ENCODE measurements around the gene IER3. TPM values are rescaled to one million over a fixed set of nuclear protein-coding genes. Genes with fewer than 3 reads are reported as not detected.
"Not testable (repeated sequence)": the region's sequence is repeated elsewhere in the genome, so short reads cannot be mapped to it uniquely, and the experiment has no call there.

The IER3 gene
- total RNA-seq, 1 donor from 2014 or later = 285 TPM

DNA sequence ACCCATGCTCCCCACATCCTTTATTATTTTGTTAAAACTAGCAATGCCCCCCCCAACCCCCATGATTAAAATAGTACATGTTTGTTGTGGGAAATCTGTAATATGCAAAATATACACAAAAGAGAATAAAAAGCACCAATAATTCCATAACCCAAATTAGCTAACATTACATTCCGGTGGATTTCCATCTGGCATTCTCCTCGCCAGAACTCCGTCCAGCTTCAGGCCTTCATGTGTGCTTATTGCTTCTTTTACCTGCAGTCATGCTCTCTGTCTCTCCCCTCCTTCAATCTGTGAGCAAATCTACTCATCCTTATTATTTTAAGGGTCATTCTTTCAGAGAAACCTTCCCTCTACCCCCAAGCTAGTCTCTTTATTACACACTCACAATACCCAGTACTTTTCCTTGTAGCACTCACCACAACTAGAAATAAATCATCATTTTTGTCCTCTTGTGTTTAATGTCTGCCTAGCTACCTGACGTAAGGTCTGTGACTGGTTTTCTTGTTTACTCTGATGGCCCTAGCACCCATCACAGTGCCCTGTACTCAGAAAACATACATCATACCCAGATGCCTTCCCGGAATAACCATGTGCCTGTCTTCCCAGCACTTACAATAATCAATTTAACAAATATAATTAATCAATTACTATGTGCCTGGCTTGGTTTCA is 25.6 kb upstream of the IER3 start:
- intact Hi-C loops (cut with DNase I) = no loop called here
- DNase-seq (ENCODE audit: low spot score) = no peak

DNA sequence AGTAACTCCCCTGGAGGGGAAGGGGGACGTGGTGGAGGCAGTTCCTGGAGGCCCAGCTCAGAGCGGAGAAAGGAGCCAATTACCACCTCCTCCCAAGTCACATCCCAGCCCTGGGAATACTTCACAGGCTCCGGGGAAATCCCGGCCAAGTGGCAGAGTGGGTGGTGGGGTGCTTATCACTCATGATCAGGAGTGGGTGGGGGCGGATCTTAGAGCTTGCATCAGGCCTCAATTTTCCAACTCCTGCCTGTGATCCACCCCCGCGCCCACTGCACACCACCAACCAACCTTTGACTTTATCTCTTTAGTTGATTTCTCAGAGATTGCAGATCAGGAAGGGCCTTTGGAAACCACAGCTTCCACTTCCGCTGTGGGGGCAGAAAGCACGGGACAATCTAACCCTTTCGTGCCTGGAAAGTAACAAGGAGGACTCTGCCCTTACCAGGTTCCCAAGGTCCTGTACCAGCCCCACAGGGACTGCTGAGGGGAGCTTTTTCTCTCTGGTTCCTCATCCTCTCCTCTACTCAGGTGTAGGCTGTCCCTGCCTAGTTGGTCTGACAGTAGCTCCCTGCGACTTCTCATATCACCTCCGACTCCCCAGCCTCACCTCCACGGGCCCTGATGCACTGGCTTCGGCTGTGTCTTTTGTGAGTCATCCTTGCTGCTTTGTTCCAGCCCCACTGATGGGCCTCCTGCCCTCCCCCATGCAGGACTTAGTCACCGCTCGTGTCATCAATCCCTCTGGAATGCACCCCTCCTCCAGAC is 24.9 kb upstream of the IER3 start:
- peak; percentile 87 for DNase-seq (ENCODE audit: low spot score)
- intact Hi-C loops (cut with DNase I) = no loop called here

DNA sequence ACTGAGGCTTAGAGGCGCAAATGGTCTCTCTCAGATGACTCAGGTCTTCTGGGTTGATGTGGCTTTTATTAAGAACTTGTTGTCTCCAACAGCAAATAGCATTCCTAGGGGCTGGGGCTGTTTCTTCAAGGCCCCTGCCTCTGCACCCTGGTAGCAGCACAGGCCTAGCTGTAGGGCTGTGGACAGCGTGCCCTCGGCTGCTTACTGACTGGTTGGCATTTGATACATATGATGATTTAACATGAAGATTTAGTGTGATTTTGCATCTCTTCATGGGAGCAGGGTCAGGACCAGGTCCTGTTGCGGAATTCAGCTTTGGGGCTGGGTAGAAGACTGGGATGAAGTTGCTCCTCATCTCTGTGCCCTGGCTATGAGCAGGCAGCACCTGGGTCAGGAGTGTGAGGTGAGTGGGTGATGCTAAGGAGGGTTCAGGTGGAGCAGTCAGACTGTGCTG is 24.3 kb upstream of the IER3 start:
- DNase-seq (ENCODE audit: low spot score) = no peak
- intact Hi-C loops (cut with DNase I) = no loop called here

DNA sequence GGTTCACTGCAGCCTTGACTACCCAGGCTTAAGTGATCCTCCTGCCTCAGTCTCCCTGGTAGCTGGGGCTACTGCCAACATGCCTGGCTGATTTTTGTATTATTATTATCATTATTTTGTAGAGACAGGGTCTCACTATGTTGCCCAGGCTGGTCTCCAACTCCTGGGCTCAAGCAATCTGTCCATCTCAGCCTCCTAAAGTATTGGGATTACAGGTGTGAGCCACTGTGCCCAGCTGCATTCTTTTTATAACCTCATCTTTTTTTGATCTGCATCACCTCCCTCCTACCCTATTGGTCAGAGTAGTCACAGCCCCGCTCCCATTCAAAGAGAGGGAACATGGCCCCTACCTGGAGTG is 23.6 kb upstream of the IER3 start:
- no peak for DNase-seq (ENCODE audit: low spot score)
- intact Hi-C loops (cut with DNase I) = no loop called here

DNA sequence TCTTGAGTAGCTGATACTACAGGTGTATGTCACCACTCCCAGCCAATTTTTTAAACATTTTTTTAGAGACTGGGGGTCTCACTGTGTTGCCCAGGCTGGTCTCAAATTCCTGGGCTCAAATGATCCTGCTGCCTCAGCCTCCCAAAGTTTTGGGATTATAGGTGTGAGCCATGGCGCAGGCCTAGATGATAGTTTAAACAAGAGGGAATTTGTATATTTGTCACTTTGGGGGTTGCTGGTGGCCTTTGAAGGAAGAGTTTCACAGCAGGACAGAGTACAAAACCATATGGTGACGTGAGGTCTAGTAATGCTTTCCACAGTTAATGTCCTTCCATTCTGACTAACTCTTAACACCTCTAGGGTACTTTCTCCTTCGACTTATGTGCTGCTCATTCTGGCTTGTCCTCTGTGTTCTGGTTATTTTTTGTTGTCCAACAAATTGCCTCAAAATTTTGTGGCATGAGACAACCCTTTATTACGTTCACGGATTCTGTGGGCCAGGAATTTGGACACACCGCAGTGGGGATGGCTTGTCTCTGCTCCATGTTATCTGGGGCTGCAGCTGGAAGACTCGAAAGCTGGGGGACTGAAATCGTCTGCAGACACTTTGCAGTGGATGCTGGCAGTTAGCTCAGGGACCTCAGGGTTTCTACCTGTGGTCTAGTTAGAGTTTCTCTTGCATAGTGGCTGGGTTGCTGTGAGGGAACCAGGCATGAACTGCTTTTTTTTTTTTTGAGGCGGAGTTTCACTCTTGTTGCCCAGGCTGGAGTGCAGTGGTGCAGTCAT is 23.0 kb upstream of the IER3 start:
- intact Hi-C loops (cut with DNase I) = no loop called here
- DNase-seq (ENCODE audit: low spot score) = no peak

DNA sequence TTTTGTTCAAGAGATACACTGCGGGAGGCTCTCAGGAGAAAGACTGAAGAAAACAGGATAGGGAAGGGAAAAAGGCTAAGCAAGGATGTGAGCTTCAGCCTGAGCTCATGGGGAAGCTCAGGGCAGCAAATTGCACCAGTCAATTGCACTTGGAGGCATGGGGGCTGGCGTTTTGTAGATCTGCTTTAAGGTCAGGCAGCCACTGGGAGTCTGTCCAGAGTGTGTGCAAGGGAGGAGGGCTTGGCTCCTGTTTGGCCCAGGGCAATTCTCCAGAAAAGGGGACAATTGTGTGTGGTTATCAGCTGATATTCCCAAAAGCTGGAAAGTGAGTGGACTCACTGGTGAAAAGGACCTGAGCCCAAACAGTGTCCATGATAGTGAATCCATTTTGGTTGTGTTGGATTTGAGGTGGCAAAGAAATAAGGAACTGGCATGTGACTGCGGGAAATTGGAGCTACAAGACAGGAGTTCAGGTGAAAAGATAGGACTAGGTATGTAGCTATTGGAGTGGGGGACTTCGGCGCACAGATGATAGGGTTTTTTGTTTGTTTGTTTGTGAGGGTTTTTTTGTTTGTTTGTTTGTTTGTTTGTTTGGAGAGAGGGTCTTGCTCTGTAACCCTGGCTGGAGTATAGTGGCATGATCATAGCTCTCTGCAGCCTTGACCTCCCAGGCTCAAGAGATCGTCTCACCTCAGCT is 22.3 kb upstream of the IER3 start:
- DNase-seq (ENCODE audit: low spot score) = no peak

DNA sequence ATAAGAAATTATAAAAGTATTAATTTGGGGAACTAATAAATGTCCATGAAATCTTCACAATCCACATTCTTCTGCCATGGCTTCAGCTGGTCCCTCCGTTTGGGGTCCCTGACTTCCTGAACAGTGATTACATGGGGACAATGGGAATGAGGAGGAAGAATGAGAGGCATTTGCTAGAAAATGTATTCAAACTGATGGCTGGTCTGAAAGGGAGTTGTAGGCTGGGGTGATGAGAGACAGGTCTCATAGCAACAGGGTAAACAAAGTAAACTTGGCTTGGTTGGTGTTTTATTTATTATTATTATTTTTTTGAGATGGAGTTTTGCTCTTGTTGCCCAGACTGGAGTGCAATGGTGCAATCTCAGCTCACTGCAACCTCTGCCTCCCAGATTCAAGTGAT is 21.1 kb upstream of the IER3 start:
- DNase-seq (ENCODE audit: low spot score); intact Hi-C loops (cut with DNase I): not testable (repeated sequence)

More for the DNA sequence above, 22.3 kb upstream of the IER3 start:
- intact Hi-C loops (cut with DNase I) = no loop called here

DNA sequence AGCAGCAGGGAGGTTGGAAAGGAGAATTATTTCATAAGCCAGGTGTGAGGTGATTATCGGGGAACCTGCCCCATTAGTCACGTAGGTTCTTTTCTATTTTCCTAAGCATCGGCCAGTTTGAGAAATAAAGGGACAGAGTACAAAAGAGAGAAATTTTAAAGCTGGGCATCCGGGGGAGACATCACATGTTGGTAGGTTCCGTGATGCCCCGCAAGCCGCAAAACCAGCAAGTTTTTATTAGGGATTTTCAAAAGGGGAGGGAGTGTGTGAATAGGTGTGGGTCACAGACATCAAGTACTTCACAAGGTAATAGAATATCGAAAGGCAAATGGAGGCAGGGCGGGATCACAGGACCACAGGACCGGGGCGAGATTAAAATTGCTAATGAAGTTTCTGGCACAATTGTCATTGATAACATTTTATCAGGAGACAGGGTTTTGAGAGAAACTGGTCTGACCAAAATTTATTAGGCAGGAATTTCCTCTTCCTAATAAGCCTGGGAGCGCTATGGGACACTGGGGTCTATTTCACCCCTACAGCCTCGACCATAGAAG is 20.2 kb upstream of the IER3 start:
- DNase-seq (ENCODE audit: low spot score); intact Hi-C loops (cut with DNase I): not testable (repeated sequence)

DNA sequence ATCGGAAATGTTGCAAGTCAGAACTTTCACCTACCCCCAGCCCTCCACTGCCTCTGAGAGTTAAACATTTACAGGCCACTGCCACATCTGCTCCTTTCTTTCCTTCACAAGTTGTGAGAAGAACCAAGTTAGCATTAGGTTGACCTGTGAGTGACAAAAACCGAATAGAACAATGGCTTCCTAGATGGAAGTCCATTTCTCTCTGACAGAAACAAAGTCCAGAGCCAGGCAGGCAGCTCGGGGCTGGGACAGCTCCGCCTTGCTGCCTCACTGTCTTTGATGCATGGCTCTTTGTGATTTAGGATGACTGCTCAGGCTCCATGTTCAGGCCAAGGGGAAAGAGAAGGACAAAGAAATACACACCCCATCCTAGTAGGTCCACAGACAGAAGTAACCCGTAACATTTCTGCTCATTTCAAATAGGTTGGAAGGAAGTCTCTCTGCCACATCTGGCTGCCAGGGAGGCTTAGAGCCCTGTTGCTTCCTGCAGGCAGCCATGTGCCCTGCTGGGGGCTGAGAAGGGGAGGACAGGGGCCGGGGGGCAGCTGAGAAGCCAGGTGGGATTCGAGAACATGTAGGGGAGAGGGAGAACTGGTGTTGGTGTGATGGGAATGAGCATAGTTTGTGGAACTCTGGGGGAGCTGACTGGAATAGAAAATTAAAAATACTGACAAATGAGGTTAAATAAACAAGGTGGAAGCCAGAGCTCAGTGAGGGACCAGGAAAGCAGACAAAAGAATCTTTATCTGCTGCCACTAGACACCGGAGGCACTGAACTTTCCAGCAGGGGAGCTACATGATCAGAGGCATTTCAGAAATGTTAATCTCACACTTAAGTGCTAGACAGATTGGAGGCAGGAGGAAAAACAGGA is 19.5 kb upstream of the IER3 start:
- intact Hi-C loops (cut with DNase I) = no loop called here
- no peak for DNase-seq (ENCODE audit: low spot score)

DNA sequence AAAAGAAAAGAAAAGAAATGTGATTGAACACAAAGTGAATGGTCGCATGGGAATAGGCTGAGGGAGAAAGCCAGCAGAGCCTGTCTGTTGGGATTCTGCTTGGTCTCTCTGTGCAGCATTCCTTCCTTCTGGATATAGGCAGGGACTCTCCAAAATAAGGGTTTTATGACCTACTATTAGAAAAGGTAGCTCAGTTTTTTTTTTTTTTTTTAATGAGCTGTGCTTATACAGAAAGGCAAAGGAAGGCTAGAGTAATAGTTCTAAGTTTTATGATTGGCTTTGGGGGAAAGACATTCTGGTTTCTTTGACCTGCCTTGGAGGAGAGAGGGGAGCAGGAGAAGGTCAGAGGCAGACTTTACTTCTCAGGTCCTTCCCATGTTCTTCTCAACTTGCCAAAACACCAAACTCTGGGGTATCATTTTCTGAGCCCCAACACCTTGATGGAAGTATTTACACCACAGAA is 18.8 kb upstream of the IER3 start:
- intact Hi-C loops (cut with DNase I) = no loop called here
- DNase-seq (ENCODE audit: low spot score) = no peak

DNA sequence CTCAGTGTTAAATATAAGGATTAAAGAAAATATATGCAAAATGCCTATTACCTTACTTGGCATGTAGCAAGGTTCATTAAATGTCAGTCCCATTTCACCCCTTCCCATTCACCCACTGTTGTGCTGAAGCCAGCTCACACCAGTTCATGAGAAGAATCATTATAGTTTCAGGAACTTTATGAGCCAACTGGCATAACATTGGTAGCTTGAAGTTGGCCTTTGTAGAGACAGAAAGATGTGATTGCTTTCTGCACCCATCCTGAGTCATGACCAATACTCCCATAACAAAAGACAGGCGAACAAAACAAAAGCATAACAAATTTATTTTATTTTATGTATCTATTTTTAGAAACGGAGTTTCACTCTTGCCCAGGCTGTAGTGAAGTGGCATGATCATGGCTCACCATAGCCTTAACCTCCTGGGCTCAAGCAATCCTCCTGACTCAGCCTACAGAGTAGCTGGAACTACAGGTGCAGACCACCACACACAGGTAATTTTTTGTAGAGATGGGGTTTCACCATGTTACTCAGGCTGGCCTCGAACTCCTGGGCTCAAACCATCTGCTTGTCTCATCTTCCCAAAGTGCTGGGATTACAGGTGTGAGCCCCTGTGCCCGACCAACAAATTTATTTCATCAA is 17.6 kb upstream of the IER3 start:
- DNase-seq (ENCODE audit: low spot score) = no peak
- intact Hi-C loops (cut with DNase I) = no loop called here

DNA sequence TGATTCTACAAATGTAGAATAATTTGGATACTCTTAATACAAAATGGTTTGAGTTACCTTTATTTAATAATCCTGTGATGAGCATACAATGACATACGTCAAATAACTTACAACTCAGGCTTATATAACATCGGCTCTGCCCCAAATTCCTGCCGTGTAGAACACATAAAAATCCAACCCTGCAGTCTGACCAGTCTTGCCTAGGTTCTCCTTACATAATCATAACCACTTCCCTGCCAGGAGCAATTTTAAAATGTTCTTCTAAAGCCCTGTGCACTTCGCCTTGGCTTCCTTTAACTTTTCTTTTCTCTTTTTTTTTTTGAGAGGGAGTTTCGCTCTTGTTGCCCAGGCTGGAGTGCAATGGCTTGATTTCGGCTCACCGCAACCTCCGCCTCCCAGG is 16.2 kb upstream of the IER3 start:
- intact Hi-C loops (cut with DNase I) = no loop called here

DNA sequence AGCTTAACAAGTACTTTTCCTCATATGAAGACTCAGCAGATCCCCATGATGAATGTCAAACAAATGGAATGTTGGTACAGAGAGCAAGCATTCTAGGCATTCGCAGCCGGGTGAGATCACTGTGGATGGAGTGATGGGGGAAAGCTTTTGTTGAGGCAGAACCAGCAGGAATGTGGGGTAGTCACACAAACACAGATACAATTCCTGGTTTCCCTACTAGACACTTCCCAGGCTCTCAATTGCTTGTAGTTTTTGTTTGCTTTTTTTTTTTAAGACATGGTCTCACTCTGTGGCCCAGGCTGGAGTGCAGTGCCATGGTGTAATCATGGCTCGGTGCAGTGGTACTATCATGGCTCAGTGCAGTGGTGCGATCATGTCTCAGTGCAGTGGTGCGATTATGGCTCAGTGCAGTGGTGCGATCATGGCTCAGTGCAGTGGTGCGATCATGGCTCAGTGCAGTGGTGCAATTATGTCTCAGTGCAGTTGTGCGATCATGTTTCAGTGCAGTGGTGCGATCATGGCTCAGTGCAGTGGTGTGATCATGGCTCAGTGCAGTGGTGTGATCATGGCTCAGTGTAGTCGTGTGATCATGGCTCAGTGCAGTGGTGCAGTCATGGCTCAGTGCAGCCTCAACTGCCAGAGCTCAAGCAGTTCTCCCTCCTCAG is 15.4 kb upstream of the IER3 start:
- no peak for DNase-seq (ENCODE audit: low spot score)
- intact Hi-C loops (cut with DNase I) = no loop called here

More for the DNA sequence above, 16.2 kb upstream of the IER3 start:
- no peak for DNase-seq (ENCODE audit: low spot score)

DNA sequence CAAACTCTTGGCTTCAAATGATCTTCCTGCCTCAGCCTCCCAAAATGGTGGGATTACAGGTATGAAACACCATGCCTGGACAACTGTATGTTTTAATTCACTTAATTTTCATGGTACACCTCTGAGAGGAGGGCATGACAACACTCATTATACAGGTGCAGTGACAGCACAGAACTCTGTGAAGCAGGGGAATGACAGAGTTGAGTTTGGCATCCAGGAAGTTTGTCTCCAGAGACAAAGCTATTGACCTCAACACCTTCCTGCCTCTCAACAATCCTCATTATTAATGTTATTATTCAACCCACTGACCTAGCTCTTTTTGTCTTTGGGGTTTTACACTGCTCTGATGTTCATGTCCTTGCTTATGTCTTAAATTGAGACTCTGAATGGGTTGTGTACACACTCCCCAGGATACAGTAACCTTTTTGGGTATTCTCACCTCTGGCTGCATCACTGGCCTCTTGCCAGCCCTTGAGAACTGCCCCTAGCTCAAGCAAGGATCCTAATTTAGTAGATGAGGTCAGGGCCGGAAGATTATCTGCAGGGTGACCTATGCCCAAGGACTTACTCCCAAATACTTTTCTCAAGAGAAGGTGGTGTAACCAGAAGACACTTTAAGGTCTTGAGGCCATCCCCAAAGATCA is 13.0 kb upstream of the IER3 start:
- DNase-seq (ENCODE audit: low spot score) = no peak
- intact Hi-C loops (cut with DNase I) = no loop called here

DNA sequence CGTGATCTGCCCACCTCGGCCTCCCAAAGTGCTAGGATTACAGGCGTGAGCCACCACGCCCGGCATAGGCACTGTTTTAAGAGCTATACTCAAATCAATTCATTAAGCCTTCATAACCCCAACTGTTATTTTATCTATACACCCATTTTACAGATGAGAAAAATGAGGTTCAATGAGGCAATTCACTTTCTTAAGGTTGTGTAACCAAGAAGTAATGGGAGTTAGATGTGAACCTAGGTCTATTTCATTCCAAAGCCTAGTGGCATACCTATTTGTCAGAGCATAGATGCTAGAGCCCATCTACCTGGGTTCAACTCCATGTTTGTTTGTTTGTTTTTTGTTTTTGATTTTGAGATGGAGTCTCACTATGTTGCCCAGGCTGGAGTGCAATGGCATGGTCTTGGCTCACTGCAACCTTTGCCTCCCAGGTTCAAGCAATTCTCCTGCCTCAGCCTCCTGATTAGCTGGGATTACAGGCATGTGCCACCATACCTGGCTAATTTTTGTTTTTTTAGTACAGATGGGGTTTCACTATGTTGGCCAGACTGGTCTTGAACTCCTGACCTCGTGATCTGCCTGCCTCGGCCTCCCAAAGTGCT is 12.2 kb upstream of the IER3 start:
- intact Hi-C loops (cut with DNase I); DNase-seq (ENCODE audit: low spot score): not testable (repeated sequence)

DNA sequence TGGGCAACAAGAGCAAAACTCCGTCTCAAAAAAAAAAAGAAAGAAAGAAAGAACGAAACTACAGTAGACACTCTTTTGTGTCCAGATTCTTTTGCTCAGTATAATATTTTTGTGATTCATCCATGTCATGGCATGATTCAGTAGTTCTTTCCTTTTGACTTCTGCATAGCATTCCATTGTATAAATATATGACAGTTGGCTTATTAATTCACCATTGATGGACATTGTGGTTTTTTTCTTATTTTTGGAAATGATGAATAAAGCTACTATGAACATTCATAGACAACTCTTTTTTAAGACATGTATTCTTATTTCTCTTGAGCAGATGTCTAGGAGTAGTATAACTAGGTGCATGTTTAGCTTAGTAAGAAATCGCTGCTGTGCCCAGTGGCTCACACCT is 10.3 kb upstream of the IER3 start:
- intact Hi-C loops (cut with DNase I) = no loop called here
- no peak for DNase-seq (ENCODE audit: low spot score)
